ENCODE results near the gene PRKN. TPM values are rescaled to one million over a fixed set of nuclear protein-coding genes. Genes with fewer than 3 reads are reported as not detected.

Gene PRKN
- total and polyA plus RNA-seq, 9 of the 15 experiments (the other 6 are each of a cell fraction or from before 2014, with no cell fraction given) = 0.03 to 0.96 (median 0.15) TPM; not detected in 2

DNA sequence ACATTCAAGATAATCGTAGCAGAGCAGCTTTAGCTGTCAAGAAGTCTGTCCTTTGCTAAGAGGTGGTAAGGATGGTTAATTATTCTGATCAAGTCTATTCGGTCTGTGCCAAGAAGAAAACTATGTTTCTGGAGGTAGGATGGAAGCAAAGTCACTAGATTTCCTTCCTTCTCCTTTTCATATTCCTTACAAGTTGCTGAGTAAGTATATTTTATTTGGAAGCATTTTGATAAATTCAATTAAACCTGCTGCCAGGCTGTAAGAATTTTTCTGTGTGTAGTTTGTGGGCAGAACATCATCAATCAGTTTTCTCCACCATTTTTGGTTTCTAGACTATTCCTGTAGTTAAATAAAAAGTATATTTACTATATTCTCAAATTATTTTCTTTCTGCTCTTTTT lies 311.3 kb downstream of the PRKN start:
- H3K27me3 ChIP-seq (ENCODE audit: control insufficient read depth in 2 of 2, insufficient read depth in 2 of 2, low read length in 2 of 2) = no peaks in the 10 kb centered on the region
- FAIRE-seq = no peak
- 0% methylated on average over 2 of the region's 2 CpGs for WGBS (ENCODE audit: insufficient coverage, low coverage, missing lambda C conversion rate)

GRCh38 chr6:162409741-162410691 lies 317.6 kb downstream of the PRKN start:
- POLR2A ChIA-PET = no interaction called here
- H3K79me2 ChIP-seq (ENCODE audit: control insufficient read depth, insufficient read depth, low read length) = no peaks in the 10 kb centered on the region
- H3K36me3 ChIP-seq (ENCODE audit: control insufficient read depth, insufficient read depth, low read length) = no peaks in the 10 kb centered on the region
- no peak overlapping the region for H3K27ac ChIP-seq (ENCODE audit: extremely low read depth, low read depth, low read length)
- no peak overlapping the region for H3K4me2 ChIP-seq (ENCODE audit: insufficient read depth, low read length)
- H3K4me3 ChIP-seq = no peak overlapping the region
- WGBS (ENCODE audit: insufficient coverage, low coverage, missing lambda C conversion rate) = 3% methylated on average over 8 of the region's 8 CpGs
- no peaks in the 10 kb centered on the region for H3K4me1 ChIP-seq (replicated peaks in 1 of 2; ENCODE audit: control insufficient read depth in 2 of 2, insufficient read depth in 2 of 2, low read length in 2 of 2)
- H3K9me1 ChIP-seq (ENCODE audit: control insufficient read depth, insufficient read depth, low read length) = no peaks in the 10 kb centered on the region
- TF ChIP-seq CREBBP (IDR thresholded peaks at IDR 0.05; ENCODE audit: low read depth, low read length) = no peak
- TF ChIP-seq SAP30 (IDR thresholded peaks at IDR 0.05; ENCODE audit: borderline replicate concordance, insufficient read depth, low read depth, low read length, poor library complexity, severe bottlenecking) = no peak
- TF ChIP-seq THRAP3 (IDR thresholded peaks at IDR 0.05; ENCODE audit: borderline replicate concordance) = no peak
- TF ChIP-seq NONO (IDR thresholded peaks at IDR 0.05; ENCODE audit: low read depth in 2 of 2, low read length in 1 of 2) = no peak
- TF ChIP-seq TFAM (CRISPR knock-in tag; conservative IDR thresholded peaks at IDR 0.05) = no peak
- FAIRE-seq = no peak
- H3K27me3 ChIP-seq (ENCODE audit: control insufficient read depth in 2 of 2, insufficient read depth in 2 of 2, low read length in 2 of 2) = no peaks in the 10 kb centered on the region
- no peak overlapping the region for H2AFZ ChIP-seq (ENCODE audit: low read depth, low read length)
- no TSS peak for BruUV-seq (replicated peaks)
- CTCF ChIA-PET (ENCODE audit: low intra/inter-chr PET ratio) = no interaction called here
- no peaks in the 10 kb centered on the region for H3K9me3 ChIP-seq (replicated peaks; ENCODE audit: control insufficient read depth, insufficient read depth, low read depth, low read length)
- no peak for DNase-seq (ENCODE audit: extremely low read depth in 1 of 4, low spot score in 3 of 4)
- intact Hi-C loops (cut with micrococcal nuclease) = no loop called here
- no peaks in the 10 kb centered on the region for H4K20me1 ChIP-seq (replicated peaks; ENCODE audit: control insufficient read depth, insufficient read depth, low read length)
- H3K9ac ChIP-seq (ENCODE audit: insufficient read depth in 1 of 2, low read depth in 2 of 2, low read length in 2 of 2) = no peak overlapping the region
- ATAC-seq = no peak
- in situ Hi-C loops (cut with MboI) = no loop called here

More for the DNA sequence above, 311.3 kb downstream of the PRKN start:
- Histone ChIP-seq H3K27ac (ENCODE audit: extremely low read depth, low read depth, low read length) (no peak overlapping the region), H3K4me1 (replicated peaks in 1 of 2; ENCODE audit: control insufficient read depth in 2 of 2, insufficient read depth in 2 of 2, low read length in 2 of 2) (no peaks in the 10 kb centered on the region), H2AFZ (ENCODE audit: low read depth, low read length) (no peak overlapping the region), H3K36me3 (ENCODE audit: control insufficient read depth, insufficient read depth, low read length) (no peaks in the 10 kb centered on the region), H3K79me2 (ENCODE audit: control insufficient read depth, insufficient read depth, low read length) (no peaks in the 10 kb centered on the region), H3K9ac (ENCODE audit: insufficient read depth in 1 of 2, low read depth in 2 of 2, low read length in 2 of 2) (no peak overlapping the region), H3K4me3 (no peak overlapping the region), H4K20me1 (replicated peaks; ENCODE audit: control insufficient read depth, insufficient read depth, low read length) (no peaks in the 10 kb centered on the region), H3K9me3 (replicated peaks; ENCODE audit: control insufficient read depth, insufficient read depth, low read depth, low read length) (no peaks in the 10 kb centered on the region), H3K4me2 (ENCODE audit: insufficient read depth, low read length) (no peak overlapping the region), H3K9me1 (ENCODE audit: control insufficient read depth, insufficient read depth, low read length) (no peaks in the 10 kb centered on the region)
- POLR2A ChIA-PET = interaction anchor here (0.5 kb wide), 1 partner anchor 539 kb away, joined by 3 read pairs; no protein-coding TSS in a partner anchor
- in situ Hi-C loops (cut with MboI) (no loop called here), intact Hi-C loops (cut with micrococcal nuclease) (no loop called here)
- ATAC-seq (no peak), DNase-seq (ENCODE audit: extremely low read depth in 1 of 4, low spot score in 3 of 4) (no peak)
- CTCF ChIA-PET (ENCODE audit: low intra/inter-chr PET ratio) = no interaction called here
- no TSS peak for BruUV-seq (replicated peaks)
- TF ChIP-seq ZZZ3 (IDR thresholded peaks at IDR 0.05) = no peak
- TF ChIP-seq ZNF316 (IDR thresholded peaks at IDR 0.05) = peak; percentile 56
- TF ChIP-seq C11orf30 (IDR thresholded peaks at IDR 0.05; ENCODE audit: low read depth) = 0 out of 2 replicates have a peak, but pooled peaks have one; percentile 31
- peak; percentile 9; the same call in 1 of the 2 replicates for TF ChIP-seq MAFK (IDR thresholded peaks at IDR 0.05; ENCODE audit: low read length)
